NCI-H1436 treated with DMSO at 0.1 percent for 48 hours (cell line): ENCODE data around the gene TRHDE.

Source experiments
- DNase-seq: peaks from one replicate; lab custom pipeline; 2025; lab: John Stamatoyannopoulos, UW

TRHDE gene

DNA sequence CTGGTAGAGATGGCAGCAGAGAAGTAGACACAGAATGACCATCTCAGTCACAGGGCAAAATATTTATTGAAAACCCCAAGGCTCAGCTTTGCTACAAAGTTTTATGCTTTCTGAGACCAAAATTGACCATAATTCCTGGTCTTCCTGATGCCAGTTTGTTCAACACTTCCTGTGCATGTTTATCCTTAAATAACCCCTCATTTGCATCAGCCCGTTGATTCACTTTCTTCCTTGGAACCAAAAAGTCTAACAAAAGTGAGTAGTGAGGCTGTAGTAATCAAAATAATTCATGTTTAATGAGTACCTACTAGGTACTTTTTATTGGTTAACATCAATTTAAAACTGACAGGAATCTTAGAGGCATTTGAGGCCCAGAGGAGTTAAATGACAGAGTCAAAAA lies 51.7 kb downstream of the TRHDE start:
- DNase-seq = no peak

GRCh38 chr12:72330301-72330700 lies 58.1 kb downstream of the TRHDE start:
- DNase-seq = no peak

- no peak for DNase-seq
These were observed 58.6 kb downstream of the TRHDE start for GRCh38 chr12:72330784-72331183.

- no peak for DNase-seq
These were observed 65.2 kb downstream of the TRHDE start for GRCh38 chr12:72337382-72337781.

GRCh38 chr12:72337946-72338345 lies 65.8 kb downstream of the TRHDE start:
- DNase-seq = no peak

- no peak for DNase-seq
These were observed 66.3 kb downstream of the TRHDE start for GRCh38 chr12:72338437-72338836.

- no peak for DNase-seq
These were observed 74.3 kb downstream of the TRHDE start for GRCh38 chr12:72346363-72346944.

DNA sequence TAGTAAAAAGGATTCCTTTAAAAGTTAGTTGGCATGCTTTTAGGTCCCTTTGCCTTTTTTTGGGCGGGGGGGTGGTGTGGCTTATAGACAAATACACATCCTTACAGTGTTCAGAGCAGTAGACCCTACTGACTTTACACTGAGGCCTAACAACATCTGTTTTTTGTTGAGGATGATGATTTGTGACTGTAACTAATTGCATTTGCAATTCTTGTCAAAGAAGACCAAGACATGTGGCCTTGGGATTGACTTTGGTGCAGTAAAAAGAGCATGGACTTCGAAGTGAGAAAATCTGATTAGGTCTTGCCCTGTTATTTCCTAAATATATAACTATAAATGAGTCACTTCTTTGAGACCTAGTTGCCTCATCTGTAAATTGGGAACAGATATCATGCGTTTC lies 77.3 kb downstream of the TRHDE start:
- DNase-seq = no peak

GRCh38 chr12:72359416-72359815 lies 87.2 kb downstream of the TRHDE start:
- DNase-seq = no peak

DNA sequence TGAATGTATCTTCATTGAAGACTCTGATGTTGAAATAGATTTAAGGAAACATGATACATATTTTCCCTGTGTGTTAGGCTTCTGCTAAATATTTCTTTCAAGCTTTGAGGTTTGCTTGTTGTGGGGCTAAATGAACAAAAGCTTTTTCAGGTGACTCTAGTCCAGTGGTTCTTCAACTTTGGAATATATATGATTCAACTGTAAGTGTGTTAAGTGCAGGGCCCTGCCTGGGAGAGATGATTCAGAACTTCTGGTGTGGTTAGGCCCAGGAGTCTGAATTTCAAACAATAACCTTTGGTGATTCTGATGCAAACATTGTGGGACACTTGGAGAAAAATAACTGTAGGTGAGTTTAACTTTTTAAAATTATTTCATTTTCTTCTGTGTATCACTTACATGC lies 93.0 kb downstream of the TRHDE start:
- DNase-seq = no peak

- DNase-seq = no peak
These were observed 94.1 kb downstream of the TRHDE start for GRCh38 chr12:72366255-72366654.

DNA sequence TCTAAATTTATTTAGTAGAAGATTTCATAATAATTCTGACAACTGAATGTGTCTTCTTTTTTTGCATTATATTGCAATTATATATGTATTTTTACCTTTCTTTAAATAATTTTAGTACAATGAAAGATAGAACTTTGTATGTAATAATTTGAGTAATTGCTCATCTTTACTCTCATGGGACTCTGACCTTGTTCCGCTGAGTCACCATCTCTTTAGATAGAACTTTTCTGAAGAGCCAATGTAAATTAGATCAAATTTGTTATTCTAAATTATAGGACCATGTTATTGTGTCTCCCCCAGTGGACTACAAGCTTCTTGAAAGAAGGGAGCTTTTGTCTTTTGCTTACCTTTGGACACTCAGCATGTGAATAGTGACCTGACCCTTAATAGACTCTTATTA lies 96.1 kb downstream of the TRHDE start:
- DNase-seq = no peak

GRCh38 chr12:72368719-72369422 lies 96.7 kb downstream of the TRHDE start:
- DNase-seq = no peak

DNA sequence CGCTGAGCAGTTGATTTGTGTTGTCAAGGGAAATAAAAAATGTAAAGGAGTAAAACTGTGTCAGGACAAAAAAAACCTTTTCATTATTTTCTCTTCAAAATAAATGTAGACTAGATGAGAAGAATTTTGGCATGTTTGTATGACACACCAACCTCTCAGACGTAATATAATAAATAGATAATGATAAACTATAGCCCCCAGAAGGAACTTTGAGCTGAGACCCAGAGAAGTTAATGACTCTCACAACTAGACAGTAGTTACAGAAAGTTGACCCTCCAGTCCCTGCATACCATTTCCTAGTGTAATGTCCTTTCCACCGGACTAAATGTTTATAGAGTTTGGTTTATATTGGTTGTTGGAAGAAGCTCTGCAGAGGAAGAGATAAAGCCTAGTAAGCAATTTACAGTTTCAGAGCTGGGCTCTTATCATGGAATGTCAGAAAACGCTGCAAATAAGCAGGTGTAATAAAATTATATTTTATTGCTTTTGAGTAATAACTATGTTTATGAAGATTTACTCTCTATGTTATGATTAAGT lies 97.3 kb downstream of the TRHDE start:
- DNase-seq = no peak

- no peak for DNase-seq
These were observed 108.3 kb downstream of the TRHDE start for GRCh38 chr12:72380441-72380840.

GRCh38 chr12:72388322-72388721 lies 116.2 kb downstream of the TRHDE start:
- no peak for DNase-seq

DNA sequence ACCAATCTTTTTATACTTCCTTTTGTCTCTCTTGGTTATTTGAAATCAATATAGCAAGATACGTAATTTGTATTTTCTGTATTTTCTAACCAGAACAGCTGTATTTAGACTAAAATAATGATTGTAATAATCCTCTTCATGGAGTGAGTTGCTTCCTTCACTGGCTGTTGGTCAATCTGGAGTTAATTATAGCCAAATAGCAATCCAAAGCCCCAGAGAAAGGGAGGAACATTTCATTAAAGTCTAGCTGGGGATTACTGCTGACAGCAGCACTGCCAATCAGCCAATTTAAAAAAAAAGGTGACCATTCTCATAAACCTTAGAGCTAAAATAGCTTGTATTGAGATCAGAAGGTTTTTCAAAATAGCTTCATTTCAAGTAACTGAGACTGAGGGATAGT lies 118.0 kb downstream of the TRHDE start:
- DNase-seq = no peak

DNA sequence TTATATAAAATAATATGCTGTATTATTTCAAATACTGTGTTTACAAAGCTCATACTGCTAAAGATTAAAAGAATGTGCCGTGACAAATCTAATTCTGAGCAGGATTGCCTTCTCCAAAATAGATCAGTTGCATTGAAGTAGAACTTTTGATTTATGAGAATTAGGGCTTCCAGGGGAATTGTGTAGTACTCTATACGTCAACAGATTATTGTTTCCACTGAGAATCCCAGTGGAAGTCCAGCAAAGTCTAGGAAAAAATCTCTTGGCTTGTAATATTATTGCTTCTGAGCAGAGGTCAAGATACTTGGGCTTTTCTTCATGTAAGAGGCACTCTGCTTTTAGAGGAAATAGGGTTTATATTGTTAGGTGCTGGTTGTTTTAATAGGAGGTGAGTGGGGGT lies 133.9 kb downstream of the TRHDE start:
- no peak for DNase-seq

GRCh38 chr12:72432037-72432604 lies 160.0 kb downstream of the TRHDE start:
- no peak for DNase-seq

DNA sequence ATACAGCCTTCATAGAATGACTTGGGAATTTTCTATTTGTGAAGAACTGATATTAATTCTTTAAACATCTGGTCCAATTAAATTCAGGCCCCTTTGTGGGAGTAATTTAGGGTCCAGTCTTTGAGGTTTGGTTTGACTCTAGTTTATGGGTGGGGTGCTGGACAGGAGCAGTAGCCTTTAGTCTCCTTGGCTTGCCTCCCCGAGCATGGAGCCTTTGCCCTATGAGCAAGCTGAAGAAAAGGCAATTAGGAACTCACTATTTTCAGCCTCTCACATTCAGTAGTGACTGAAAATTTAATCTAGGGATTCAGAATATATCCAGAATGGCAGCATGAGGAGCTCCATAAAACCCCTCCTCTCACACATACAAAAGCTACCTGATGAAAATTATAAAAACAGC lies 161.1 kb downstream of the TRHDE start:
- no peak for DNase-seq

DNA sequence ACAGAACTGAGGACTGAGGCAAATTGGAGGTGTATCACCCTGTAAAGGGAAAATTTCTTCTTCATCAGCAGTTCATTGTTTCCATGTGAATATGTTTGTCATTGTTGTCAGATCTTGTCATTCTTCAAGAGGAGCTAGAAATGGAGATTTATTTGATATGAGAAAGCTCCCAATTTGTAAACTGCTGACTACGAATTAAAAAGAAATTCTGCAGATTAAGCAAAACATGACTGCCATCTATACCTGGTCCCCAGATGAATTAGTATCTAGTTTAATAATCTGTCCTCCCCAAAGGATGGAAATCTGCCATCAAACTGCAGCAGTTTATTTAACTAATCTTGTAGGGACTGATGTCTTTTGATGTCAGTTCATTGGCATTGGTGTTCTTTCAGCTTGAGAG lies 162.8 kb downstream of the TRHDE start:
- DNase-seq = no peak

GRCh38 chr12:72442217-72442616 lies 170.0 kb downstream of the TRHDE start:
- no peak for DNase-seq

GRCh38 chr12:72444125-72444524 lies 172.0 kb downstream of the TRHDE start:
- no peak for DNase-seq

- DNase-seq = no peak
These were observed 172.4 kb downstream of the TRHDE start for GRCh38 chr12:72444566-72444965.
